SK-N-MC (cell line): Measurements from ENCODE around the gene SDCBP2.

Experiments used
- EZH2 ChIP-seq: fragments of 200-600 bp; sonication (generic); IDR thresholded peaks from one replicate; pipeline ENCODE4 v1.6.1; 2017; ENCODE audit warnings: antibody characterized with exemption
- POLR2AphosphoS5 ChIP-seq: IDR thresholded peaks from 2 replicates; pipeline ENCODE4 v1.6.1; 2012; ENCODE audit warnings: mild to moderate bottlenecking, low read depth, low read length, borderline replicate concordance

GRCh38 chr20:1334761-1335160 is 5.8 kb upstream of the SDCBP2 start:
- TF ChIP-seq EZH2 (no peak), POLR2AphosphoS5 (no peak; the same call in 1 of the 2 replicates)
